HEK293T (cell line): ENCODE measurements around the gene APOL4.
"Not testable (repeated sequence)": the region's sequence is repeated elsewhere in the genome, so short reads cannot be mapped to it uniquely, and the experiment has no call there.

Source experiments
- ELF4 ChIP-seq: fragments of 450-650 bp; IDR thresholded peaks from 2 replicates; pipeline ENCODE4 v1.6.1; 2017; ENCODE audit warnings: antibody characterized with exemption
- FOXK2 ChIP-seq: fragments of 450-650 bp; IDR thresholded peaks from 2 replicates; pipeline ENCODE4 v1.6.1; 2016; ENCODE audit warnings: mild to moderate bottlenecking
- HDGF ChIP-seq: fragments of 450-650 bp; IDR thresholded peaks from 2 replicates; pipeline ENCODE4 v1.6.1; 2017; ENCODE audit warnings: antibody characterized with exemption, borderline replicate concordance
- NFRKB ChIP-seq: fragments of 450-650 bp; IDR thresholded peaks from 2 replicates; pipeline ENCODE4 v1.6.1; 2016; ENCODE audit warnings: mild to moderate bottlenecking, moderate library complexity
- SP1 ChIP-seq: fragments of 450-650 bp; IDR thresholded peaks from 2 replicates; pipeline ENCODE4 v1.6.1; 2017
- SUZ12 ChIP-seq: fragments of 450-650 bp; IDR thresholded peaks from 2 replicates; pipeline ENCODE4 v1.6.1; 2016; ENCODE audit warnings: mild to moderate bottlenecking
- TARDBP ChIP-seq: fragments of 450-650 bp; IDR thresholded peaks from 2 replicates; pipeline ENCODE4 v1.6.1; 2016
- ZNF384 ChIP-seq: fragments of 450-650 bp; IDR thresholded peaks from 2 replicates; pipeline ENCODE4 v1.6.1; 2016

- not testable (repeated sequence) for TF ChIP-seq NFRKB, TARDBP, HDGF, SP1, ZNF384, ELF4, FOXK2, SUZ12
Measured at GRCh38 chr22:36203441-36203840, 1.8 kb upstream of the APOL4 start.
